NCI-H524 (cell line): ENCODE measurements around the gene DDIAS.
"Not testable (repeated sequence)": the region's sequence is repeated elsewhere in the genome, so short reads cannot be mapped to it uniquely, and the experiment has no call there.

Source experiments
- DNase-seq, 2 experiments: peaks; one replicate each; lab custom pipeline; 2025; lab: John Stamatoyannopoulos, UW

DDIAS gene

DNA sequence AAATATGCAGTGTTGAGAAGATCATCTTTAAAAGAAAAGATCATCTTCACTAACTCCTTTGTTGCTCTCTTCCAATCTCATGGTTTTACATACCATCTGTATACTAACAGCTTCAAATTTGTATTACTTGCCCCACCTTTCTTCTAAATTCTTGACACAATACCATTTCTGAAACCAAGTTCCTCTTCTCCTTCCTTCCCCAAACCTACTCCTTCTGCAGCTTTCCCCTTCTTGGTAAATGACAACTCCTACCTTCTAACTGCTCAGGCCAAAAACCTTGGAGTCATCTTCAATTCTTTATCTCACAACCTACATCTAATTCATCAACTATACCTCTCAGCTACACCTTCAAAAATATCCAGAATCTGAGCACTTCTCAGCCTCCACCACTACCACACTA lies 10.6 kb upstream of the DDIAS start:
- DNase-seq: no peak

DNA sequence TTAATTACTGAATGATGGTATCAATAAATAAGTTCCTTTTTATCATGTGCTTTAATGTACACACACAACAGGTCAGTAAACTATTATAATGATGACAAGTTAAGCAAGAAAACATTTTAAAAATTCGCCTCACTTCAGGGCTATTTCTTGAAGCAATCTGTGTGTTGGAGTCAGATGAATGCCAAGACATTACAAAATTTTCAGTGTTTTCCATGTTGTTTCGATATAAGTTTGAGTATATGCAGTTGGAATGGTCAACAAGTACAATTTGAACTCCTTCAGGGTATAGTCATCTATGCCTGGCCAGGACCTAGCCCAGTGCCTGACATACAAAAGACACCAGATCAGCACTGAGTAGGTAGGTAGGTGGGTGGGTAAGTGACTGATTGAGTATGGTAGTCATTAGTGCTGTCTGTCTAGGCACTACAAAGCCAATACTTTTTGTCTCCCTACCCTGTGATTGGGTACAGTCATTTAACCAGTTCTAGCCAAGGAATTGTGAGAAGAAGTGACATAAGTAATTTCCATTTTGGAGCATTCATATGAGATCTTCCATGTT lies 8.8 kb upstream of the DDIAS start:
- DNase-seq: no peak

DNA sequence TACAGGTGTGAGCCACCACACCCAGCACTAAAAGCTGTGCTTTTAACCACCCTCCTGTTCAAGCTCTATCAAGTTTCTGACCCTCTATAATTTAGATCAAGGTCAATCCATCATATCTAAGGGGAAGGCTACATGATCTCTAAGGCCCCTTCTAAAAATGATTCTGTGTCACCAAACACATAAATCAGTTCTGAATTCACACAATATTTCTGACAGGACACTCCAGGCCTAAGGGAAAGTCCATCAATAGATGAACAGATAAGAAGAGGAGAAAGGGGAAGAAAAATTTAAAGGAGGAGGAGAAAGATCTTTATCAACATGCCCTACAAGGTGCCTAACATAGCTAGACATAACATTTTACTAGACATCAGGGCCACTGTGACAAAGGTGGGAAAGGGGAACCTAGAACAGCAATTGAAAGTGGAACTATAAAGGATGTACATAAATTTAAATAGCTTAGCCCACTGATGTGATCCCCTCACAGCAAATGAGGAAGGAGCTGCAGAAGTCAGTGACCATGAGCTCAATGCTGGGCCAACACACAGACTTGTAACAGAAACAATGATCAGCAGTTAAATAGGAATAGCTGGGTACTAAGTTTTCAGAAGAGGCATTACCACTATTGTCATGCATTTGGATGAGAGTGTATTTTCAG lies 6.0 kb upstream of the DDIAS start:
- no peak for DNase-seq

DNA sequence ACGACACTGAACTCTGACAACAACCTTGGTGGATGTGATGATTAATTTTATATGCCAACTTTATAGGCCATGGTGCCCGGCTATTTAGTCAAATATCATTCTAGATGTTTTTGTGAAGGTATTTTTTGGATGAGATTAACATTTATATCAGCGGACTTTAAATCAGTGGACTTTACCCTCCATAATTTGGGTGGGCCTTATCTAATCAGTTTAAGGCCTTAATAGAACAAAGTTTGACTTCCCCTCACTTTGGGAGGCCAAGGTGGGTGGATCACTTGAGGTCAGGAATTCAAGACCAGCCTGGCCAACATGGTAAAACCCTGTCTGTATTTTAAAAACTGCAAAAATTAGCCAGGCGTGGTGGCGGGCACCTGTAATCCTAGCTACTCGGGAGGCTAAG lies 5.4 kb upstream of the DDIAS start:
- DNase-seq: no peak

DNA sequence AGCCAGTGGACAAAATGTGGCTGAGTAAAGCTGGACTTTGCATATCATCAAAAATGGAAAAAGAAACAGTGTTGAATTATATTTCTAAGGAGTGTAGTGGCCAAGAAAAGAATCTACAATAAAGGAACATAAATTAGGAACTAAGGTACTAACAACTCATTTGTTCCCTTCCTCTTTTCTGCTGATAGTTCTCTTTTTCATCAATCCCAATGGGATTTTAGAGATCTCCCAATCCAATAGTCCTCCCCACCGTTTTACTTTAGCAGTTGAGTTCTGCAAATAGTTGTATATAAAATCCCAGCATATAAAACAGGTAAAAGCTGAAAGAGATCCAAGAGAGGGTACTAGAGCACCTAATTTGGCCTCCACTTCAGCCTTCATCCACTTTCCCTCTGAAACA lies 3.3 kb upstream of the DDIAS start:
- DNase-seq: no peak

DNA sequence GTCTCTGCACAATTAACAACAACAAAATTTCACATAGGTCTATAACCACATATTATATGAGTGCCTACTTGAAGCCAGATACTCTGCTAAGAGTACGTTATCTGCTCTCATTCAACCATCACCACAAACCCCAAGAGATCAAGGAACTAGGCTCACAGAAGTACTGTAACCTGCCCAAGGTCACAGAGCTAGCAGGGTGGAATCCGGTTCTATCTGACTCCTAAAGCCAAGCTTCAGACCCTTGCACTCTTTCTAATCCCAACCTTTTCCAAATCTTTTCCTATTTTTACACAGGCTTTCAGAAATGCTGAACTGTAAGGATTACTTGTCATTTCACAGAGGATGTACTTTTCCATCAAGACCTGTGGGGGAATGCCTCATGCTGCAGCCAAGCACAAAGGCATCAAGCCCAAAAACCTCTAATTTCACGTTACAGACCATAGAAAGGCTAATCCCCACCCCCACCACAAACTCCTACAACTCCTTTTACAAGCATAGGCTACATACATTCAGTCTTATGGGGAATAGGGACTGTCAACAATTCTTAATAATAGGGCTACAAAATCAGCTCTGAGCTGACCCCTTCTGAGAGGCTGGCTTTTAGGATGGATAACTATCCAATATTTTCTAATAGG lies 2.2 kb upstream of the DDIAS start:
- no peak for DNase-seq

DNA sequence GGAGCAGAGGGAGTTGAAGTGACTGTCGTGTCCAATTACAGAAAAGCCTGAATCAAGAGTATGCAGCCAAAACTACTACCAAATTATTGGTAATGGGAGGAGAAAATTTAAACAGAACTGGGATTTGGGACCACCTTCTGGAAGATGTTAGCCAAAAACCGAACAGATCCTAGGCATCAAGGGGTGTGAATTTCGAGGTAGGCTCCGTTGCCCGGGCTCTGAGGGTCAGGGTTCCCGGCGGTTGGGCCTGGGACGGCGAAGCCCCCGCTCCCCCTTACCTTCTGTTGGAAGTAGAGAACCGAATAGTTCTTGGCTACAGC lies 1.6 kb upstream of the DDIAS start:
- peak in 1 of 2 experiments; percentile 23 for DNase-seq

DNA sequence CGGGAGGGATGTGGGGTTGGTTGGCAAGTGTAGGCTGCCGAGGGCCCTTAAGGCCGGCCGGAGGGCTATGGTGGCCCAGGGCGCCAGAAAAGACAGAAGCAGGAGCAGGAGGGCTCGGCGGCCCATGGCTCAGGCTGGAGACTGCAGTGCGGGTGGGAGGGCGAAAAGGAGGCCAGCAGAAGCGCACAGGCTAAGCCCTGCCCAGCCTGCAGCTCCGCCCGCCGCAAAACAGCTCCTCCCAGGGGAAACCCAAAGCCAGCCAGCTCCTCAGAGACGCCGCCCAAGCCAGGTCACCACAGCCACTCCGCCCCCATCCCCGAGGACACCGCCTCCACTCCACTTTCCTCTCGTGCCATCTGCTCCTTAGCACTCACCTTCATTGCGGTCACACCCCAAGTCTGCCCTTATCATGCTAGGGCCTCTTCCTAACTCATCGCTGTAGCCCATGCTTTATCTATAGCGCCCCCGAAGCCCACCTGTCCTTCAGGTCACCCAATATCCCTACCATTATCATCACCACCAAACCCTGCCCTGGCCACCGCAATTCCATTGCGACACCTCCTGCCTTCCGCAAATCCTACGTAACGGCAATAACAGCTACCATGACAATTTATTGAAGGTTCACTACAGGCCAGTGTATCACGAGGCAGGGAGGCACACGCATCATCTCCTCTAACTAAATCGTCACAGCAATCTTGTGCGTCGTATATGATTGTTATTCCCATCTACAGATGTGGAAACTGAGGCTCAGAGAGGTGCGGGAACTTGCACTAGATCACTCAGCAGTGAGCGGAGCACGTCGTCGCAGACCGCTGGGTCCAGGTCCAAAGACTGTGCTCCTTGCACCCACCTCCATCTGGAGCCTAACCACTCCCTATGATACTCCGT lies 1.0 kb upstream of the DDIAS start, which contains the start of gene PRCP:
Gene PRCP (minus strand): TSS at position 154 of the 888 bp plus-strand sequence. CDS start 28 bp downstream, at position 126.
- peak; percentile 88 to 96 for DNase-seq

DNA sequence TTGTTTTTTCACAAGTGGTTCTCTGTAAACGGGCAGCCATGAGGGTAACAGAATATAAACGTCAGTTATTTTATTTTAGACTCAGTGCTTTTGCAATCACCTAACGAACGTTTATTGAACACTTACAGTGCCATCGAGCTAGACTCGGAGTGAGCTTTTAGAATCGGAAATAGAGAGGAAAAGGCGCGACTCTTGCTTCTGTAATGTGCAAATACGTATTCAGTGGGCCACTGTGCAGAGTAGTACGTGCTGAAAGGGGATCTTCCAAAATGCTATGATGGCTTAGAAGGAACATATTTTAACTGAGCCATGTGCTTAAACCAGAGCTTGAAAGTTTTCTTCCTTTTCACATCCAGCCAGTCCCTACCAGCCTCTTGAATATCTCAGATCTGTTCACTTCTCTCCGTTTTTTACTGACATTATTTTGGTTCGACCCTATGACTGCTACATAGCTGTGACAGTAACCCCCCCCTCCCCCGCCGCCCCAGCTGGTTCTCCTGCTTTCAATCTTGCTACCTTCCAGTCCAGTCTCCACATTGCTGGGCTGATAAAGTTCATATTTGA lies 468 bp downstream of the DDIAS start:
- DNase-seq: no peak

DNA sequence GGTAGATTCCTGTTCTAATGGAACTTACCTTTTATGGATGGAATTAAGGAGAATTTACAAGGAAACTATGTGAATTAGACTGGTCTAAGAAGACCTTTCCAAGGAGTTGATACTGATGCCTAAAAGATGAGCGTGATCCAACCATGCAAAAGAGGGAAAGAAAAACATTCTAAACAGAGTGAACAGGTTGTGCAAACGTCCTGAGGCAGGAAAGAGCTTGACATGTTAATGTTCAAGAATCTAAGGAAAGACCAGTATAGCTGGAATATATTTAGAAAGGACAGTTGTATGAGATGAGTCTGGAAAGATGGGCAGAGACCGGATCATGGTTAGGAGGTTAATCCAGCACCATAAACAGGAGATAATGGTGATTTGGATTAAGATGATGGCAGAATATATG lies 1.3 kb downstream of the DDIAS start:
- no peak for DNase-seq

DNA sequence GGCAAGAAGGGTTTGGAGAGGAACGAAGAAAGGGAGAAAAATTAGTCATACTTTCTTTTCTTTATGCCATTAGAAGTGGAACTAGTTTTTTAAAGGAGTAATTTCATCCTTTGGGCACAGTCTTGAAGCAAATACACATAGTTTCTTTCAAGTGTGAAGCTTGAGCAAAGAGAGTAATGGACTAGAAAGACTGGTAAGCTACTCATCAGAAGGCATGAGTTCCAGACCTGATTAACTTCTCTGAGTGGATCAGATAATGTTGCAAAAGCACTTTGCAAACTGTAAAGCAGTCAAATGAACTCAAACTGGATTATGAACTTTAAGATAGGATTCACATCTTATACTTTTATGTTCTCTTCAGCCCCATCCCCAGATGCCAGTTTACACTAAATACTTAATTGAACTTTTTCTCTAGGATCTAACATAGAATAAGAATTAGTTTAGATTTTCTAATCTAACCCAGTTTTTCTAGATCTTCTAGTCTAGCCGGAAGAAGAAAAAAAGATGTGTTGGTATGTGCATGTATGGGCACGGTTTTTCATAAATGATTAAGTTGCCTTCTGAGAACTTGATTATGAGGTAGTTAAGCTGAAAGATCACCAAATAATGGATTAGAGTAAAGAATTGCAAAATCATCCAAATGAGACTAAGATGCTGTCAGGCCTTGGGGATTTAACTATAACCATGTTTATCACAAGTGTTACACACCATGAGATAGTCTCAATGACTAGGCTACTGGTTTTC lies 2.5 kb downstream of the DDIAS start:
- no peak for DNase-seq

DNA sequence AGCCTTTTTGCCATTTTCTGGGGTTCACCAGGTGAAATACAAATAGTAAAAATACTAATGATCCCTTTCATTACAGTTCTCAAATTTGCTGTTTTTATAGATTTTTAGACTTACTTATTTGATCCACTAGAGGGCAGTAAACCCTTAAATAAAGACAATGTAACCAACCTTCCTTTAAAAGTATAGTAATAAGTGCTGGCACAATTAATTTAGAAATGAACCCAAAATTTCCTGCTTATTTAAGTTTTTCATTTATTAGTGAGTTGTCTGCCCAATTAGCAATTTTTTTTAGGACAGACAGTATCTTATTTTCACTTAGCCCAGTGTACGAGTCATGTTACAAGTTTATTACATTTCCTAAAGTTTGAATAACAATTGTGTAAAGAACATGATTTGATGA lies 4.7 kb downstream of the DDIAS start:
- DNase-seq: peak in 1 of 2 experiments; percentile 45

DNA sequence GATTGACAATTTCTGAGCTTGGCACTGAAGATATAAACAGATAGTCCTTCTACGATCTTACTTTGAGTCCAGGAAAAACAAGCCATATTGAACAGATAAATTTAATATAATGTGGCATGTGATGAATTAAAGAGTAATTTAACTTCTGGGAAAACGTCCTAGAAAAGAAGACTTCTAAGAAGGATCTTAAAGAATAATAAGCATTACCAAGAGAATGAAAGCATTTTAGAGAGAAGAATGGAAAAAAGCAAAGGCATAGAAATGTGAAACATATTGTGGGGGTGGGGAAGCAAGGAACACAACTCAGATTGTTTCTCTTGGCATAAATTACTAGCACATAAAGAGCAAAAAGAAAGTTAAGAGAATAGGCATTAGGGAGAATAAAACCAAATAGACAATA lies 5.4 kb downstream of the DDIAS start:
- no peak for DNase-seq

DNA sequence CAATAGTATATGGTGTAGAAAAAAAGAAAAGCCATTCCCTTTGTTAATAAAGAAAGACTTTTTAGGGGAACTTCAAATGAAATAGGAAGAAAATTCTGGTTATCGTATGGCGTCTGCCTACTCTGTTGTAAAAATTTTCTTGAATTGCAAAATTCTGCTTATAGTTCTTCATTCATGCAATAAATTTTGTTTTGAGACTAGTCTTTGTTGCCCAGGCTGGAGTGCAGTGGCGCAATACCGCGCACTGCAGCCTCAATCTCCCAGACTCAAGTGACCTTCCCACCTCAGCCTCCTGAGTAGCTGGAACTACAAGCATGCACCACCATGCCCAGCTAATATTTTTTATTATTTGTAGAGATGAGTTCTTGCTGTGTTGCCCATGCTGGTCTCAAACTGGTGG lies 5.8 kb downstream of the DDIAS start:
- no peak for DNase-seq

DNA sequence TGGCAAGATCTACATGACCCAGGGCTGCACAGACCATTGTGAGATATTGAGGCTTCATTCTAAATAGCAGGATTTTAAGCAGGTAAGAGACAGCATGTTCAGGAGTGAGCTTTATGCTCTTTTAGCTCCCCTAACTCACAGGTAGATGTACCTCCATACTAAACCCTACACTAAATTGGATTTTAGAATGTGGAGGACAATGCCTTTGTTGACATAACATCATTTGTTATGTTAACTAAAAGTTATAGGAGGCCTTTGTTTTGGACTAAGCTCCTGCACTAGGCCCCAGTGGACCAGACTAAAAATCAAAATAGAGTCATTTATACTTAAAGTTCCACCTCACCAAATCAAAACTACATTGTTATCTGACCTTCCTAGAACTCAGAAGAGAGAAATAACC lies 6.8 kb downstream of the DDIAS start:
- DNase-seq: no peak

DNA sequence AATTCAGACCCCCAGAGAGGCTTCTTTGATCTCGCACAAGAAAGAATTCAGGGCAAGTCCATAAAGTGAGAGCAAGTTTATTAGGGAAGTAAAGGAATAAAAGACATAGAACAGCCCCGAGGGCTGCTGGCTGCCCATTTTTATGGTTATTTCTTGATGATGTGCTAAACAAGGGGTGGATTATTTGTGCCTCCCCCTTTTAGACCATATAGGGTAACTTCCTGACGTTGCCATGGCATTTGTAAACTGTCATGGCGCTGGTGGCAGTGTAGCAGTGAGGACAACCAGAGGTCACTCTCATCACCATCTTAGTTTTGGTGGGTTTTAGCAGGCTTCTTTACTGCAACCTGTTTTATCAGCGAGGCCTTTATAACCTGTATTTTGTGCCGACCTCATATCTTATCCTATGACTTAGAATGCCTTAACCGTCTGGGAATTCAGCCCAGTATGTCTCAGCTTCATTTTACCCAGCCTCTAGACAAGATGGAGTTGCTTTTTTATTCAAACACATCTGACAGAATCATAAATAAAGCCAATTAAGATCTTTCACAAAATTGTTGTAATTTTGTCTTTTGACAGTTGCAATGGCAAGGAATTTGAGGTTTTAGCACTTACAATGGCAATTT lies 7.6 kb downstream of the DDIAS start:
- DNase-seq: no peak

DNA sequence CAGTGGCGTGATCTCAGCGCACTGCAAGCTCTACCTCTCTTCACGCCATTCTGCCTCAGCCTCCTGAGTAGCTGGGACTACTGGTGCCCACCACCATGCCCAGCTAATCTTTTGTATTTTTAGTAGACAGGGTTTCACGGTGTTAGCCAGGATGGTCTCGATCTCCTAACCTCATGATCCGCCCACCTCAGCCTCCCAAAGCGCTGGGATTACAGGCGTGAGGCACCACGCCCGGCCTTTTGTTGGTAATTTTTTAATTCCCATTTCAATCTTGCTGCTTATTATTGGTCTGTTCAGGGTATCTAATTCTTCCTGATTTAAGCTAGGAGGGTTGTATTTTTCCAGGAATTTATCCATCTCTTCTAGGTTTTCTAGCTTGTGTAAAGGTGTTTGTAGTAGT lies 18.2 kb downstream of the DDIAS start:
- DNase-seq: not testable (repeated sequence)

DNA sequence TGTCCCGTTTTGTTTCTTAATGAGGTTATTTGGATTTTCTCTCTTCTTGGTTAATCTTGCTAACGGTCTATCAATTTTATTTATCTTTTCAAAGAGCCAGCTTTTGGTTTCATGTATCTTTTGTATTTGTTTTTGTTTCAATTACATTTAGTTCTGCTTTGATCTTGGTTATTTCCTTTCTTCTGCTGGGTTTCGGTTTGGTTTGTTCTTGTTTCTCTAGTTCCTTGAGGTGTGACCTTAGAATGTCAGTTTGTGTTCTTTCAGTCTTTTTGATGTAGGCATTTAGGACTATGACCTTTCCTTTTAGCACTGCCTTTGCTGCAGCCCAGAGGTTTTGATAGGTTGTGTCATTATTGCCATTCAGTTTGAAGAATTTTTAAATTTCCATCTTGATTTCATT lies 18.7 kb downstream of the DDIAS start:
- not testable (repeated sequence) for DNase-seq

DNA sequence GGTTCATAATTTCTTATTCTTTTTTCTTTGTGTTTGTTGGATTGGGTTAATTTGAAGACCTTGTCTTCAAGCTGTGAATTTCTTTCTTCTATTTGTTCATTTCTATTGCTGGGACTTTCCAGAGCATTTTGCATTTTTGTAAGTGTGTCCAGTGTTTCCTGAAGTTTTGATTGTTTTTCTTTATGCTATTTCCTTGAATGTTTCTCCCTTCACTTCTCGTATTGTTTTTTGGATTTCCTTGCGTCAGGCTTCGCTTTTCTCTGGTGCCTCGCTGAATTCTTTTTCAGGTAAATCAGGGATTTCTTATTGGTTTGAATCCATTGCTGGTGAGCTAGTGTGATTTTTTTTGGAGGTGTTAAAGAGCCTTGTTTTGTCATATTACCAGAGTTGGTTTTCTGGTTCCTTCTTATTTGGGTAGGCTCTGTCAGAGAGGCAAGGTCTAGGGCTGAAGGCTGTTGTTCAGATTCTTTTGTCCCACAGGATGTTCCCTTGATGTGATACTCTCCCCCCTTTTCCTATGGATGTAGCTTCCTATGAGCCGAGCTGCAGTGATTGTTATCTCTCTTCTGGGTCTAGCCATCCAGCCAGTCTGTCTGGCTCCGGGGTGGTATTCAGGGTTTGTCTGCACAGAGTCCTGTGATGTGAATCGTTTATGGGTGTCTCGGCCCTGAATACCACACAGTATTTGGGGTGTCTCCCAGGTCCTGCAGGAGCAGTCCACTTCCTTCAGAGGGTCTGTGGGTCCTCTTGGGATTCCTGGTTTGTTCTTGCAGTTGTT lies 21.0 kb downstream of the DDIAS start:
- DNase-seq: not testable (repeated sequence)

DNA sequence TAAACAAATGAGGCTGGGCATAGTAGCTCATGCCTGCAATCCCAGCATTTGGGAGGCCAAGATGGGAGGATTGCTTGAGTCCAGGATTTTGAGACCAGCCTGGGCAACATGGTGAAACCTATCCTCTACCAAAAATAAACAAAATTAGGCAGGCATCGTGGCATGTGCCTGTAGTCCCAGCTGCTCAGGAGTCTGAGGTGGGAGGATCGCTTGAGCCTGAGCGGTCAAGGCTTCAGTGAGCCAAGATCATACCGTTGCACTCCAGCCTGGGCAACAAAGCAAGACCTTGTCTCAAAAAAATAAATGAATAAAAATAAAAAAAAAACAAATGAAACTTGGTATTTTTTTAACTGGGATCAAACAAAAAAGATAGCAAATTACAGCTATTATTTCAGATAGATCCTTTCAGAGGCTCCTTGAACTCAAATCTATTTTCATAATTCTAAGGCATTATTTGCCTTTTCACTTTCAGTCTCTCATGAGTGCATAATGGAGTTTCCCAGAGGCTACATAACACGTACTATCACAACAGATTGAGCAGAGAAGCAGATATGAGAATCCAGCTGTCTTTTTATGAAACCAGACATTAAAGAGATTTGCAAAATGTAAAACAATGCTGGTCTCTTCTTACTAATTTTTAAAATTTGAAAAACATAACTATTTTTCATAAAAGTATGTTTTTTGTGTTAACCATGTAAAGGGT lies 23.1 kb downstream of the DDIAS start:
- no peak for DNase-seq
